SK-N-MC (cell line): ENCODE measurements around the gene CAND1.

ENCODE experiments used
- EZH2 ChIP-seq: fragments of 200-600 bp; sonication (generic); IDR thresholded peaks from one replicate; pipeline ENCODE4 v1.6.1; 2017; ENCODE audit warnings: antibody characterized with exemption
- FOXP2 ChIP-seq: optimal IDR thresholded peaks from 2 replicates; pipeline ENCODE3; 2011; ENCODE audit warnings: mild to moderate bottlenecking, moderate library complexity; ENCODE audit not compliant: insufficient read depth; ENCODE audit errors: extremely low read length, control extremely low read depth
- POLR2AphosphoS5 ChIP-seq: IDR thresholded peaks from 2 replicates; pipeline ENCODE4 v1.6.1; 2012; ENCODE audit warnings: mild to moderate bottlenecking, low read depth, low read length, borderline replicate concordance

DNA sequence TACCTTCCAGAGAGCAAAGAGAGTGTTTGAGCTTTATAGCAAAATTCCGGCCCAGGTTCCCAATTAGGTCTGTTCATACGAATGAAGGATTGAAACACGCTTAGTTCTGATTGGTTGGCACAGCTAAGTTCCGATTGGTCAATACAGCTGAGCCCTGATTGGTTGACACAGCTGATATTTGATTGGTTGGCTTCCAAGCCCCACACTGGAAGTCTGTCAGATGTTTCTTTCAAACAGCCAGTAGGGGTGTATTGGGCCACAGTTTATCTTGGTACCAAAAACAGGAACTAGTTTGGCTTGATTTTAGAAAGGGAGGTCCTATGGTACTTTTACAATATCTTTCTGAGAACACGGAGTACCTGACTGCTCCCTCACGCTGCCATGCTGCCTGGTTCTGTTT lies 93.4 kb downstream of the CAND1 start:
- TF ChIP-seq EZH2: no peak
- no peak for TF ChIP-seq POLR2AphosphoS5
- TF ChIP-seq FOXP2: no peak
